ENCODE data around the gene CCDC91. TPM values are rescaled to one million over a fixed set of nuclear protein-coding genes. Genes with fewer than 3 reads are reported as not detected.

CCDC91 gene
- polyA plus RNA-seq, 1 donor from 2014 or later, result 11.6 TPM

DNA sequence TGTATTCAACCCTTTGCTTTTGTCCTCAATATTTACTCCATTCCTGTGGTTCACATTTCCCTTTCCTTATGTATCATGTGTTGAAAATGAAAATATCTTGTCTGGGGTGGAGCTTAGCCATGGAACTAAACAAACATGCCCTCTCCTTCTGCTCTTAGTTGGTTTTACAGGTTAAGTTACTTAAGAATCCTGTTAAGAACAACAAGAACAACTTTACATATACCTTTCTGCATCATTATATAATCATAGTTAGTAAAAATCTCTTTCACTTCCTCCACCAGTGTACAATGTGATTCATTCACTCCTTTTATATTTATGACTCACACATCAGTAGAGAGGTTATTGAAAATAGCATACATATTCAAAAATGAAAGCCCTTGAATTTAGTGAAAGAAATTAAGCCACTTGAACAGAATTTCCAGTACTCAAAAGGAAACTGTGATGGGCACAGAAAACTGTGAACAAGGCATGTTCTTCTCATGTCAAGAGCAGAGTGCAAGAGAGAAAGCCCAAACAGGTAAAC is 307.7 kb downstream of the CCDC91 start:
- TF ChIP-seq EZH2 (IDR thresholded peaks at IDR 0.05; ENCODE audit: borderline replicate concordance, insufficient read depth, low read length, poor library complexity, severe bottlenecking) (no peak), EP300 (conservative IDR thresholded peaks at IDR 0.05; ENCODE audit: poor library complexity, severe bottlenecking) (no peak), MXI1 (conservative IDR thresholded peaks at IDR 0.05; ENCODE audit: poor library complexity, severe bottlenecking) (no peak), TAF1 (IDR thresholded peaks at IDR 0.05; ENCODE audit: low read depth) (no peak)
- TF ChIP-seq, protein P1, sequence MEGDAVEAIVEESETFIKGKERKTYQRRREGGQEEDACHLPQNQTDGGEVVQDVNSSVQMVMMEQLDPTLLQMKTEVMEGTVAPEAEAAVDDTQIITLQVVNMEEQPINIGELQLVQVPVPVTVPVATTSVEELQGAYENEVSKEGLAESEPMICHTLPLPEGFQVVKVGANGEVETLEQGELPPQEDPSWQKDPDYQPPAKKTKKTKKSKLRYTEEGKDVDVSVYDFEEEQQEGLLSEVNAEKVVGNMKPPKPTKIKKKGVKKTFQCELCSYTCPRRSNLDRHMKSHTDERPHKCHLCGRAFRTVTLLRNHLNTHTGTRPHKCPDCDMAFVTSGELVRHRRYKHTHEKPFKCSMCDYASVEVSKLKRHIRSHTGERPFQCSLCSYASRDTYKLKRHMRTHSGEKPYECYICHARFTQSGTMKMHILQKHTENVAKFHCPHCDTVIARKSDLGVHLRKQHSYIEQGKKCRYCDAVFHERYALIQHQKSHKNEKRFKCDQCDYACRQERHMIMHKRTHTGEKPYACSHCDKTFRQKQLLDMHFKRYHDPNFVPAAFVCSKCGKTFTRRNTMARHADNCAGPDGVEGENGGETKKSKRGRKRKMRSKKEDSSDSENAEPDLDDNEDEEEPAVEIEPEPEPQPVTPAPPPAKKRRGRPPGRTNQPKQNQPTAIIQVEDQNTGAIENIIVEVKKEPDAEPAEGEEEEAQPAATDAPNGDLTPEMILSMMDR (IDR thresholded peaks at IDR 0.05; ENCODE audit: poor library complexity, severe bottlenecking), result no peak
- Histone ChIP-seq H3F3A (ENCODE audit: insufficient read depth, low read length, poor library complexity, severe bottlenecking) (no peaks in the 10 kb centered on the region), H3K9ac (ENCODE audit: low read length) (no peak overlapping the region), H3K9me3 (ENCODE audit: low read length) (no peaks in the 10 kb centered on the region), H3K4me3 (ENCODE audit: low read length) (no peak overlapping the region), H3K4me2 (ENCODE audit: low read length) (no peak overlapping the region), H4K20me1 (ENCODE audit: insufficient read depth) (no peaks in the 10 kb centered on the region), H3K9me2 (ENCODE audit: insufficient read depth, low read length) (no peaks in the 10 kb centered on the region), H3K27me3 (ENCODE audit: insufficient read depth, low read depth, low read length) (no peaks in the 10 kb centered on the region), H3K79me2 (replicated peaks; ENCODE audit: insufficient read depth, low read length) (no peaks in the 10 kb centered on the region), H3K27ac (ENCODE audit: low read length) (no peak overlapping the region), H3K36me3 (ENCODE audit: insufficient read depth, low read length) (no peaks in the 10 kb centered on the region), H2AFZ (ENCODE audit: low read depth, low read length) (no peak overlapping the region)

DNA sequence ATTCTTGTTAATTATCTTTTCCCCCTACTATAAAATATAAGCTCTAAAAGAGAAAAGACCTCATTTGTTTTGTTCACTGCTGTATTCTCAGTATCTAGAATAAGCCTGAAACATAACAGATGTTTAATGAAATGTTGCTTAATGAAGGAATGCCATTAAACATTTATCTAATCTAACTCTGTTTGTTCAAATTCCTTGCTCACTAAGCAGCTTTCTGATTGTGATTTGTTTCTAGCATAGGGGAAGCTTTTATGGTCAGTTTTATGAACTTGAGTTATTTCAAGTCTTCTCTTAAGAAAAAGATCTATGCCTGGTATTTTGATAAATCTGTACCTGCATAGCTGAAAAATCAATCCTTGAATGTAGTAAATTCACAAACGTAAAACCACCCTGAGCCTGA is 308.6 kb downstream of the CCDC91 start:
- Histone ChIP-seq H3K27ac (ENCODE audit: low read length) (no peak overlapping the region), H3K4me2 (ENCODE audit: low read length) (no peak overlapping the region)

More for the DNA sequence above, 308.6 kb downstream of the CCDC91 start:
- H3K27me3 ChIP-seq (ENCODE audit: insufficient read depth, low read depth, low read length), result no peaks in the 10 kb centered on the region
- no peaks in the 10 kb centered on the region for H3K36me3 ChIP-seq (ENCODE audit: insufficient read depth, low read length)
- no peak overlapping the region for H2AFZ ChIP-seq (ENCODE audit: low read depth, low read length)
- TF ChIP-seq EZH2 (IDR thresholded peaks at IDR 0.05; ENCODE audit: borderline replicate concordance, insufficient read depth, low read length, poor library complexity, severe bottlenecking) (no peak), TAF1 (IDR thresholded peaks at IDR 0.05; ENCODE audit: low read depth) (no peak), RAD21 (conservative IDR thresholded peaks at IDR 0.05) (no peak), POLR2AphosphoS5 (IDR thresholded peaks at IDR 0.05) (no peak), EP300 (conservative IDR thresholded peaks at IDR 0.05; ENCODE audit: poor library complexity, severe bottlenecking) (no peak), SMC3 (conservative IDR thresholded peaks at IDR 0.05; ENCODE audit: poor library complexity) (no peak), MXI1 (conservative IDR thresholded peaks at IDR 0.05; ENCODE audit: poor library complexity, severe bottlenecking) (no peak)
- TF ChIP-seq, protein P2, sequence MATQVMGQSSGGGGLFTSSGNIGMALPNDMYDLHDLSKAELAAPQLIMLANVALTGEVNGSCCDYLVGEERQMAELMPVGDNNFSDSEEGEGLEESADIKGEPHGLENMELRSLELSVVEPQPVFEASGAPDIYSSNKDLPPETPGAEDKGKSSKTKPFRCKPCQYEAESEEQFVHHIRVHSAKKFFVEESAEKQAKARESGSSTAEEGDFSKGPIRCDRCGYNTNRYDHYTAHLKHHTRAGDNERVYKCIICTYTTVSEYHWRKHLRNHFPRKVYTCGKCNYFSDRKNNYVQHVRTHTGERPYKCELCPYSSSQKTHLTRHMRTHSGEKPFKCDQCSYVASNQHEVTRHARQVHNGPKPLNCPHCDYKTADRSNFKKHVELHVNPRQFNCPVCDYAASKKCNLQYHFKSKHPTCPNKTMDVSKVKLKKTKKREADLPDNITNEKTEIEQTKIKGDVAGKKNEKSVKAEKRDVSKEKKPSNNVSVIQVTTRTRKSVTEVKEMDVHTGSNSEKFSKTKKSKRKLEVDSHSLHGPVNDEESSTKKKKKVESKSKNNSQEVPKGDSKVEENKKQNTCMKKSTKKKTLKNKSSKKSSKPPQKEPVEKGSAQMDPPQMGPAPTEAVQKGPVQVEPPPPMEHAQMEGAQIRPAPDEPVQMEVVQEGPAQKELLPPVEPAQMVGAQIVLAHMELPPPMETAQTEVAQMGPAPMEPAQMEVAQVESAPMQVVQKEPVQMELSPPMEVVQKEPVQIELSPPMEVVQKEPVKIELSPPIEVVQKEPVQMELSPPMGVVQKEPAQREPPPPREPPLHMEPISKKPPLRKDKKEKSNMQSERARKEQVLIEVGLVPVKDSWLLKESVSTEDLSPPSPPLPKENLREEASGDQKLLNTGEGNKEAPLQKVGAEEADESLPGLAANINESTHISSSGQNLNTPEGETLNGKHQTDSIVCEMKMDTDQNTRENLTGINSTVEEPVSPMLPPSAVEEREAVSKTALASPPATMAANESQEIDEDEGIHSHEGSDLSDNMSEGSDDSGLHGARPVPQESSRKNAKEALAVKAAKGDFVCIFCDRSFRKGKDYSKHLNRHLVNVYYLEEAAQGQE (IDR thresholded peaks at IDR 0.05; ENCODE audit: borderline replicate concordance), result no peak
- TF ChIP-seq, protein P1 (IDR thresholded peaks at IDR 0.05; ENCODE audit: poor library complexity, severe bottlenecking), result no peak
- no peaks in the 10 kb centered on the region for H3K9me2 ChIP-seq (ENCODE audit: insufficient read depth, low read length)
- H4K20me1 ChIP-seq (ENCODE audit: insufficient read depth), result no peaks in the 10 kb centered on the region
- no peak overlapping the region for H3K9ac ChIP-seq (ENCODE audit: low read length)
- H3F3A ChIP-seq (ENCODE audit: insufficient read depth, low read length, poor library complexity, severe bottlenecking), result no peaks in the 10 kb centered on the region
- H3K9me3 ChIP-seq (ENCODE audit: low read length), result no peaks in the 10 kb centered on the region
- H3K79me2 ChIP-seq (replicated peaks; ENCODE audit: insufficient read depth, low read length), result no peaks in the 10 kb centered on the region
- H3K4me3 ChIP-seq (ENCODE audit: low read length), result no peak overlapping the region

Data from neural cell (in vitro differentiated cells).